ACC112 (cell line): Measurements from ENCODE around the gene CCP110.

ENCODE experiments used
- H2AFZ ChIP-seq: fragments of 200-600 bp; sonication (generic); one replicate; pipeline ENCODE4 v1.6.0; 2017; ENCODE audit warnings: antibody characterized with exemption, low read length; ENCODE audit not compliant: unreplicated experiment
- H3K27ac ChIP-seq: fragments of 200-600 bp; sonication (generic); 2 replicates; pipeline ENCODE4 v1.5.1; 2014; ENCODE audit warnings: low read depth, mild to moderate bottlenecking, antibody characterized with exemption, low read length, moderate library complexity
- H3K27me3 ChIP-seq: fragments of 200-600 bp; sonication (generic); 2 replicates; pipeline ENCODE4 v1.6.1; 2014; ENCODE audit warnings: mild to moderate bottlenecking, antibody characterized with exemption, low read length, moderate library complexity, mixed read lengths; ENCODE audit not compliant: insufficient read depth
- H3K36me3 ChIP-seq: fragments of 200-600 bp; sonication (generic); 2 replicates; pipeline ENCODE4 v1.6.1; 2016; ENCODE audit warnings: mild to moderate bottlenecking, antibody characterized with exemption, low read length, moderate library complexity, mixed read lengths; ENCODE audit not compliant: insufficient read depth
- H3K4me1 ChIP-seq: fragments of 200-600 bp; sonication (generic); one replicate; pipeline ENCODE4 v1.6.1; 2016; ENCODE audit warnings: low read length, mixed read lengths; ENCODE audit not compliant: insufficient read depth, unreplicated experiment, control insufficient read depth
- H3K4me3 ChIP-seq: fragments of 200-600 bp; sonication (generic); 2 replicates; pipeline ENCODE4 v1.5.1; 2014; ENCODE audit warnings: mild to moderate bottlenecking, low read depth, low read length
- H3K79me2 ChIP-seq: fragments of 200-600 bp; sonication (generic); one replicate; pipeline ENCODE4 v1.6.0; 2016; ENCODE audit warnings: low read length; ENCODE audit not compliant: control insufficient read depth, unreplicated experiment, insufficient read depth

CCP110 gene

GRCh38 chr16:19523559-19524355, at the start of gene CCP110:
Gene CCP110 (plus strand): TSS chr16:19523942. CDS start chr16:19527882, 3,940 bp downstream.
- Histone ChIP-seq H3K4me3 (peak within 1 kb of the TSS; percentile 98), H2AFZ (peak within 1 kb of the TSS; percentile 90), H3K36me3 (peaks cover 9% of the 10 kb centered on the region), H3K27me3 (no peaks in the 10 kb centered on the region), H3K27ac (peak within 1 kb of the TSS; percentile 34; the same call in 1 of the 2 replicates), H3K79me2 (peaks cover 39% of the 10 kb centered on the region), H3K4me1 (peaks cover 23% of the 10 kb centered on the region)

- Histone ChIP-seq H3K79me2 (no peaks in the 10 kb centered on the region), H3K4me1 (no peaks in the 10 kb centered on the region), H3K27ac (no peak overlapping the region), H3K36me3 (no peaks in the 10 kb centered on the region), H3K27me3 (peaks cover 52% of the 10 kb centered on the region), H3K4me3 (no peak overlapping the region), H2AFZ (no peak overlapping the region)
These were observed 49.1 kb upstream of the CCP110 start for GRCh38 chr16:19474617-19475016.

- no peak overlapping the region for H3K4me3 ChIP-seq
- no peaks in the 10 kb centered on the region for H3K4me1 ChIP-seq
- H2AFZ ChIP-seq = no peak overlapping the region
- peaks cover 49% of the 10 kb centered on the region for H3K27me3 ChIP-seq
- H3K79me2 ChIP-seq = no peaks in the 10 kb centered on the region
- H3K27ac ChIP-seq = no peak overlapping the region
- no peaks in the 10 kb centered on the region for H3K36me3 ChIP-seq
These were observed 45.2 kb upstream of the CCP110 start for GRCh38 chr16:19478505-19478904.

- Histone ChIP-seq H2AFZ (no peak overlapping the region), H3K36me3 (no peaks in the 10 kb centered on the region)
These were observed 44.4 kb upstream of the CCP110 start for GRCh38 chr16:19479302-19479721.

GRCh38 chr16:19481296-19481695, 42.4 kb upstream of the CCP110 start:
- Histone ChIP-seq H3K27ac (no peak overlapping the region), H2AFZ (no peak overlapping the region), H3K79me2 (no peaks in the 10 kb centered on the region)

More at GRCh38 chr16:19479302-19479721, 44.4 kb upstream of the CCP110 start:
- Histone ChIP-seq H3K27me3 (peaks cover 45% of the 10 kb centered on the region), H3K4me1 (no peaks in the 10 kb centered on the region), H3K4me3 (no peak overlapping the region), H3K27ac (no peak overlapping the region), H3K79me2 (no peaks in the 10 kb centered on the region)

GRCh38 chr16:19481769-19482168, 42.0 kb upstream of the CCP110 start:
- Histone ChIP-seq H3K27ac (no peak overlapping the region), H3K36me3 (no peaks in the 10 kb centered on the region), H3K79me2 (no peaks in the 10 kb centered on the region), H3K27me3 (peaks cover 27% of the 10 kb centered on the region; the same call in 1 of the 2 replicates), H3K4me3 (no peak overlapping the region), H3K4me1 (no peaks in the 10 kb centered on the region), H2AFZ (no peak overlapping the region)

More at GRCh38 chr16:19481296-19481695, 42.4 kb upstream of the CCP110 start:
- Histone ChIP-seq H3K27me3 (peaks cover 30% of the 10 kb centered on the region), H3K4me1 (no peaks in the 10 kb centered on the region), H3K36me3 (no peaks in the 10 kb centered on the region), H3K4me3 (no peak overlapping the region)

- Histone ChIP-seq H3K4me3 (no peak overlapping the region), H2AFZ (no peak overlapping the region), H3K27ac (no peak overlapping the region), H3K4me1 (no peaks in the 10 kb centered on the region), H3K36me3 (no peaks in the 10 kb centered on the region), H3K79me2 (no peaks in the 10 kb centered on the region), H3K27me3 (peaks cover 25% of the 10 kb centered on the region; the same call in 1 of the 2 replicates)
These were observed 41.5 kb upstream of the CCP110 start for GRCh38 chr16:19482291-19482690.

- Histone ChIP-seq H3K4me3 (no peak overlapping the region), H2AFZ (no peak overlapping the region), H3K4me1 (no peaks in the 10 kb centered on the region), H3K27ac (no peak overlapping the region), H3K79me2 (no peaks in the 10 kb centered on the region), H3K36me3 (no peaks in the 10 kb centered on the region), H3K27me3 (peaks cover 7% of the 10 kb centered on the region; the same call in 1 of the 2 replicates)
These were observed 39.6 kb upstream of the CCP110 start for GRCh38 chr16:19484096-19484495.

- Histone ChIP-seq H3K27me3 (no peaks in the 10 kb centered on the region), H3K4me1 (no peaks in the 10 kb centered on the region), H3K79me2 (no peaks in the 10 kb centered on the region), H3K36me3 (no peaks in the 10 kb centered on the region), H3K27ac (no peak overlapping the region), H2AFZ (no peak overlapping the region), H3K4me3 (no peak overlapping the region)
These were observed 38.1 kb upstream of the CCP110 start for GRCh38 chr16:19485611-19486010.

GRCh38 chr16:19486051-19486450, 37.7 kb upstream of the CCP110 start:
- Histone ChIP-seq H2AFZ (no peak overlapping the region), H3K27ac (no peak overlapping the region)

GRCh38 chr16:19486750-19487325, 36.9 kb upstream of the CCP110 start:
- Histone ChIP-seq H2AFZ (no peak overlapping the region), H3K4me3 (no peak overlapping the region), H3K36me3 (no peaks in the 10 kb centered on the region), H3K27ac (no peak overlapping the region), H3K79me2 (no peaks in the 10 kb centered on the region), H3K4me1 (no peaks in the 10 kb centered on the region), H3K27me3 (peaks cover 4% of the 10 kb centered on the region)

More at GRCh38 chr16:19486051-19486450, 37.7 kb upstream of the CCP110 start:
- H3K36me3 ChIP-seq = no peaks in the 10 kb centered on the region
- no peaks in the 10 kb centered on the region for H3K4me1 ChIP-seq
- peaks cover 2% of the 10 kb centered on the region; the same call in 1 of the 2 replicates for H3K27me3 ChIP-seq
- no peaks in the 10 kb centered on the region for H3K79me2 ChIP-seq
- H3K4me3 ChIP-seq = no peak overlapping the region
